GM19468 (cell line): ENCODE data around the gene DNASE1L2.
"Not testable (repeated sequence)": the region's sequence is repeated elsewhere in the genome, so short reads cannot be mapped to it uniquely, and the experiment has no call there.

Experiments
- ATAC-seq: cut with Tn5 transposase; IDR thresholded peaks from one replicate; pipeline ENCODE4 v1.9.1; 2021; ENCODE audit warnings: mild to moderate bottlenecking, moderate library complexity, moderate number of reproducible peaks; ENCODE audit not compliant: unreplicated experiment; ENCODE audit errors: extremely low read depth

The DNASE1L2 gene

GRCh38 chr16:2200313-2200712 is 35.9 kb upstream of the DNASE1L2 start:
- no peak for ATAC-seq

- not testable (repeated sequence) for ATAC-seq
These were observed 33.0 kb upstream of the DNASE1L2 start for GRCh38 chr16:2203119-2203688.

GRCh38 chr16:2204416-2205103 is 31.7 kb upstream of the DNASE1L2 start:
- ATAC-seq = no peak

GRCh38 chr16:2205104-2205966 is 30.9 kb upstream of the DNASE1L2 start, which contains the start of gene MLST8:
TSS of gene MLST8 (plus strand) at chr16:2205454. CDS start at chr16:2206086, 632 bp downstream.
- peak; percentile 69 for ATAC-seq

- peak; percentile 0 for ATAC-seq
These were observed 30.3 kb upstream of the DNASE1L2 start for GRCh38 chr16:2205967-2206313.

- no peak for ATAC-seq
These were observed 29.8 kb upstream of the DNASE1L2 start for GRCh38 chr16:2206420-2206779.

- ATAC-seq = no peak
These were observed 29.3 kb upstream of the DNASE1L2 start for GRCh38 chr16:2206780-2207433.

GRCh38 chr16:2207872-2208271 is 28.4 kb upstream of the DNASE1L2 start:
- ATAC-seq = no peak

- ATAC-seq = no peak
These were observed 27.9 kb upstream of the DNASE1L2 start for GRCh38 chr16:2208308-2208707.

- no peak for ATAC-seq
These were observed 27.5 kb upstream of the DNASE1L2 start for GRCh38 chr16:2208772-2209171.

GRCh38 chr16:2209258-2210008 is 26.8 kb upstream of the DNASE1L2 start:
- ATAC-seq = no peak

- no peak for ATAC-seq
These were observed 26.3 kb upstream of the DNASE1L2 start for GRCh38 chr16:2210009-2210332.

- no peak for ATAC-seq
These were observed 25.6 kb upstream of the DNASE1L2 start, which contains the start of gene BRICD5 for GRCh38 chr16:2210386-2211365. TSS of gene BRICD5 (minus strand) at chr16:2210863. CDS start at chr16:2210833, 30 bp downstream.

- ATAC-seq = no peak
These were observed 24.3 kb upstream of the DNASE1L2 start for GRCh38 chr16:2211923-2212347.

- ATAC-seq = no peak
These were observed 23.6 kb upstream of the DNASE1L2 start for GRCh38 chr16:2212362-2213324.

- ATAC-seq = no peak
These were observed 22.2 kb upstream of the DNASE1L2 start for GRCh38 chr16:2213817-2214718.

- peak; percentile 69 for ATAC-seq
These were observed 21.6 kb upstream of the DNASE1L2 start, which contains the start of gene PGP for GRCh38 chr16:2214719-2214968. TSS of gene PGP (minus strand) at chr16:2214840. CDS start at chr16:2214777, 63 bp downstream.
